Dedifferentiated amniotic fluid mesenchymal stem cell (primary cell): ENCODE results near the gene TP73.

ENCODE experiments used
- DNase-seq: peaks from one replicate; pipeline ENCODE4 v3.0.0-alpha.2; 2016; ENCODE audit errors: extremely low spot score

The TP73 gene

DNA sequence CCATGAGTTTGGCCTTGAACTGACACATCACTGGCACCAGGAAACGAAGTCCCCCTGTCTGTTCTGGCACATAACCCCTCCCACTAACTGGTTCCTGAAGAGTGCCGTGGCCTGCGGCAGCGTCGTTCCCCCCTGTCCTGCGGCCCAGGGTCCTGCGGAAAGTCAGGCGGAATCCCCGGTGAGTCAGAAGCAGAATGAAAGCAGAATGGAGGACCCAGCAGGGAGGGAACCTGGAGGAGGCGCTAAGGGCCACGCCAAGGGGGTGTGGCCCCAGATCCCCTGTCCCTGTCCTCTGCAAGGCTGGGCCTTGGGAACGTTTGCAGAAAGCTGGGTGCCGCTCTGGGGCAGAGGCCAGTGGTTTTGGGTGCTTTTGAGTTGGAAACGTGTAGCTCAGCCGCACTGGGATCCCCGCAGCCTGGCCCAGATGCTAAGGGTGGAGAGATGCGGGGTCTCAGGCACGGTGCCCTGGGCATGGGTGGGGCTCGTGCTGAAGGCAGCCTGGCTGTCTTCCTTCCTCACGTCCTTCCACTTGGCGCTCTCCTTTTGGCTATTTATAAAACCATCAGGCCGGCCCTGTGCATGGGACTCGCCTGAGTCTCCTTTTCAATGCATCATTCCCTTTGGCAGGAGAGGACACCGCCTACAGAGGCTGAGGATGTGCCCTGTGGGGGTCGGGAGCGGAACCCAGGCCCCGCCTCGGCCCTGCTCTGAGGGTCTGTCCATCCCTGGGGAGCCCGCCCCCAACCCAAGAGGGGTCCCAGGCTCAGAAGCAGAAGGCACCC lies 36.2 kb downstream of the TP73 start:
- no peak for DNase-seq

DNA sequence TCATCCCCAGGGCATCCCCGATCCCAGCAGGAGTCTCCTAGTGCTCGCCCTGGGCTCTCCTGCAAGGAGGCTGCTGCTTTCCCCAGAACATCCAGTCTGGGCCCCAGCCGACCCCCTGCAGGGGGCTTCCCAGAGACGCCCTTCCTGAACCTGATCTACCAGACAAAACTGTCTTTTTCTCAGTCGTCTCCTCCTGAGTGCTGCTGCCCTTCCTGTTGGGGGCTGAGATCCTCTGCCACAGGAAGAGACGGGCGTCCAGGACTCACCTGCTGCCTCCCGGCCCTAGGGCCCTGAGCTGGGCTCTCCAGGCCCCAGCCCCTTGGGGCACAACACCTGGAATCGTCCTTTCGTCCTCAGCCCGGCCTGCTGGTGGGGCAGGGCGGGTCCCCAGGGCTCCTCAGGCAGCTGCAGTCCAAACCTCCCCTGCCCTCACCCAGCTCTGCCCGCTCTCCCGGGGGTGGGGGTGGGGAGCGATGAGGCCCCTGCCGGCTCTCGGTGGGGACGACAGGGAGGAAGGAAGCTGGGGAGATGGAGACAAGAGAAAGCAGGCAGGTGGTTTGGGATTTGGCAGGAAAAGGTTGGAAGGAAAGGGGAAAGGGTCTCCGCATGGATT lies 36.9 kb downstream of the TP73 start:
- DNase-seq, result no peak

GRCh38 chr1:3690282-3691065 lies 38.2 kb downstream of the TP73 start:
- no peak for DNase-seq

GRCh38 chr1:3691421-3692204 lies 39.3 kb downstream of the TP73 start:
- no peak for DNase-seq

DNA sequence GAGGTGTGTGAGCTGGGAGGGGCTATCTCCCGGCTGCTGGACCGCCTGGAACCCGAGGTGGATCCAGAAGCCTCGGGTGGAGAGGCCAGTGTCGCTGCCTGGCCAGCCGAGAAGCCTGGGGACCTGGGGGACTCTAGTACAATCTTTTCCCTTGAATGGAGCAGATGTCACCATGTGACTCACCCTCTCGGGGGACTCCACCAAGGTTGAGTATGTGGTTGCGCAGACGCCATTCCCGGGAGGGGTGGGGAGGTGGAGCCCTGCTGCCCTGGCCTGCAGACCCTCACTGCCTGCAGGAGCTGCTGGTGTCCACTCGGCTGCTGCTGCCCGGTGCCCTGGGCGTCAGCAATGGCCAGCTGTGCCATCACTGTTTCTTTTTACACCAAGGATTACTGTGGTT lies 40.3 kb downstream of the TP73 start:
- no peak for DNase-seq

GRCh38 chr1:3693321-3693720 lies 41.0 kb downstream of the TP73 start:
- no peak for DNase-seq

DNA sequence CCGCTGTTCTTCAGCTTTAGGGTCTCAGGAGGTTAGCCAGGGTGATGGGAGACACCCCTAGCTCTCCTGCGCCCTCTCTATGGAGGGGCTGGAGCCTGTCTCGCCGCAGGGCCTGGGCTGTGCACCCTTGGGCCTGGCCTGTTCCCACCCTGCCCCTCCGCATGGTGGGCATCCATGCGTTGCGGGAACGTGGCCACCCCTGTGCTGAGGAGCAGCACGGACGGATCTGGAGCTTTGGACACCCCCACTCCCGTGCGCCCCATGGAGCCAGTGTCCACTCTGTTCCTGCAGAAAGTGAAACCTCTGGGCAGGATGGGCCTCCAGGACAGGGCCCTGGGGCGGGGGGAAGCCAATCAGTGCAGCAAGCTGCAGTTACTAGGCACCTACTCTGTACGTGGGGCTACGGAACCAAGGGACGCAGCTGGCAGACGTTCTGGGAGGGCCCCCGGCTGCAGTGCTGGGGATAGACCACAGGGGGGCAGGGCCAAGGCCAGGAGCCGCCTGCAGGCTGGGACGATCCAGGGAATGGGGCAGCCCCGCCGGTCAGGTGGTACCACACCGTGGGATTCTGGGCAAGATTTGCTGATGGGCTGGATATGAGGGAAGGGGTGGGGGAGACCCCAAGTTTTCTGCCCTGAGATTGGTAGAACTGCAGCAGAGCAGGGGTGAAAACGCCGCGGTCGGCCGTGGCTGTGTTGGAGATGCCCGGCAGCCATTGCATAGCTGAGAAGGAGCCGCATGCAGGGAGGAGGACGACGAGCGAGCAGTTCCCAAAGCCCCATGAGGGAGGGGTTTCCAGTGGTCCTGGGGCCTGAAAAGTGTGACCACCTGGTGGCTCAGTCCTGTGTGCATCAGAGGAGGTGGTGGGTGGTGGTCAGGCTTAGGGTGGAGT lies 43.3 kb downstream of the TP73 start:
- DNase-seq, result no peak

GRCh38 chr1:3696689-3697088 lies 44.4 kb downstream of the TP73 start:
- DNase-seq, result no peak

DNA sequence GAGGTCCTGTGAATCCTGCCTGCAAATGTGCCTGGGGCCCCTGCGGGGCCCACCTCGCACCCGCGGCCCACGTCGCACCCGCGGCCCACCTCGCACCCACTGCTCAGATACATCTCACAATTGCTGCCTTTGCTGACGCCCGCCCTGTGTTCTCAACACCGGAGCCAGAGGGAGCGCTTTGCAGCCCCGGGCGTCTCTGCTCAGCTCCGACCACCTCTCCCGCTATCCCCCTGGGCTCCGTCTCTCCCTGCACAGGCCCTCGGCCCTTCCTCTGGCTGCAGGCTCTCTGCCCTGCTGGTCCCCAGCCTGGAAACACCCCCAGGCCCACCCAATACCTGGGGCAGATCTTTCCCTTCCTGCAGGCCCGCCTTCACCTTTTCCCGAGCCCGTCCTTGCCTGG lies 44.8 kb downstream of the TP73 start:
- DNase-seq, result no peak

DNA sequence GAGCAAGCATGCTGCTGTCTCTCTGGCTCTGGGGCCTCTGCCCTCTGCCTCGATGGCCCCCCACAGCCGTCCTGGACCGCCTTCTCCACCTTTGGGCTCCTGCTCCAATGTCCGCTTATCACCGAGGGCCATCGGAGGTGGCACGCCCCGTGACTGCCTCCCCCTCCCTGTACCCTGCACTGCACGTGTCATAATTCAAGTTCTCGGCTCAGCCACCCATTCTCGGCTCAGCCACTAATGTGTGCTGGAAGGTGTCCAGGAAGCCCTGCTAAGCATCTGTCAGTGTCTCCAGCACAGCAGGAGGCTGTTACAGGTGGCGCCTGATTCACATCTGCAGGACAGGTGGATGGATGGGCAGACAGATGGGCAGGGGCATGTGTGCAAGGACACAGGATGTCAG lies 45.5 kb downstream of the TP73 start:
- DNase-seq, result no peak

DNA sequence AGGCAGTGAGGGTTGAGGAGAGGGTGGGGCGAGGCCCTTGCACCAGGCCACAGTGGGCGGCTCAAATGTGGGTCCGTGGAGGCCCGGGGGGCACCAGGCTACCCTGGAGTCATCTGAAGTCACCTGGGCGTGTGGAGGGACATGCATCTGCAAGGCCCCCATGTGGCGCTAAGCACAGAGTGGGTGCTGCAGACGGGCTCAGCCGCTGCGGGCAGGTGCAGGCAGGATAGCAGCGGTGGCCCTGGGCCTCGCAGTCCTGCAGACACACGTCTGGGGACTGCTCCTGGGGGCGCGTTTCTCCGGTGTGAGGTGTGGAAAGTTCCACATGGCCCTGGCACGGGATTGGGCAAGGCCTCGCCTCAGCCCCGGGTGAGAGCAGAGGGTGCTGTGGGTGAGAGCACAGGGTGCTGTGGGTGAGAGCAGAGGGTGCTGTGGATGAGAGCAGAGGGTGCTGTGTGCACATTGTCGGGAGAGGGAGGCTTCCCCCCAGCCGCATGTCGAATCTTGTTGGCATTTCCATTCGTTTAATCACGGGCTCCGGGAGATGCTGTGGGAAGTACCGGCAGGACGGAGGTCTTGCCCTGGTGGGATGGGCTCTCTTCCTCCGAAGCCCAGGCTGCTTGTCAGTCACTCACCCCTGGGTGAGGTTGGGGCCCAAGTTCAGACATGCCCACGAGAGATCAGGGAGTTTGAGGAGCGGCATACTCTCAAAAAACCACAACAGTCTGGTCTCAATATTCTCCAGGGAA lies 46.5 kb downstream of the TP73 start:
- DNase-seq, result no peak

GRCh38 chr1:3699596-3699995 lies 47.3 kb downstream of the TP73 start:
- DNase-seq, result no peak

DNA sequence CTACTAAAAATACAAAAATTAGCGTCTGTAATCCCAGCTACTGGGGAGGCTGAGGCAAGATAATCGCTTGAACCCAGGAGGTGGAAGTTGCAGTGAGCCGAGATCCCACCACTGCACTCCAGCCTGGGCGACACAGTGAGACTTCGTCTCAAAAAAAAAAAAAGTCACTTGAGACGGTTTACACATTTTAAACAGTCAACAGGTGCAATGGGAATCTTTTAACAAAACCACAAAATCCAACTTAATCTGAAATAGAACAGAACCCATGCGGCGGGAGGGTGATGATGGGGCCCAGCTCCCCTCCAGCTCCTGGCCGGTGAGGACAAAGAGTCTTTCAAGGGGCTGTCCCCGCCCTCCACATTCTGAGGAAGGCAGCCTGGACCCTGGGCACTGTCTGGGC lies 48.3 kb downstream of the TP73 start:
- DNase-seq, result no peak

- DNase-seq, result no peak
Observed at GRCh38 chr1:3702528-3702927, 50.2 kb downstream of the TP73 start.

- DNase-seq, result peak; percentile 23
Observed at GRCh38 chr1:3702990-3703728, 50.8 kb downstream of the TP73 start.

- DNase-seq, result no peak
Observed at GRCh38 chr1:3703786-3704371, 51.6 kb downstream of the TP73 start.

DNA sequence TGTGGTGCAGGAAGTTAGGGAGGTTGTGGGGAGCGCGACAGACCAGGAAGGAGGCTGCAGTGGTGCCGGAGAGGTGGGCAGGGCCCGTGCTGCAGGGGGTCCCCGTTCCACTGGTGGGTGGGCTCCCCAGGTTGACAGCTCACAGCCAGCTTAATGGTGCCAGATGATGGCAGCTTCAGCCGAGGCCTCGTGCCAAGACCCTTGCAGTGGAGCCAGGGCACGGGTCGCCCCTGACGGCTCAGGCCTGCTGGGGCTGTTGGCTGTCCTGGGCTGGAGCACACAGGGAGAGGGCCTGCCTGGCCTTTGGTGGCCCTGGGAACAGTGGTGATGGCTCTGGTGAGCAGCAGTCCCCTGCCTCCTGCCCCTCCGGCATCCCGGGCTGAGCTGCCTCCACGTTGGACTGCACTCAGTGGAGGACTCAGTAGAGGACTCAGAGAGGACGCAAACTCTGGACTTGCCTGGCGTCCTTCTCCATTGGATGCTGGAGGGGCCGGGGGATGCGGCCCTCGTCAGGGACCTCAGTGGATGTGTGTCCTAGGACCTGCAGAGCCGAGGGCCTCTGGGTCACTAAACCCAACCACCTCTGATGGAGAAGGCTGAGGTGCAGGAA lies 53.1 kb downstream of the TP73 start:
- DNase-seq, result no peak

DNA sequence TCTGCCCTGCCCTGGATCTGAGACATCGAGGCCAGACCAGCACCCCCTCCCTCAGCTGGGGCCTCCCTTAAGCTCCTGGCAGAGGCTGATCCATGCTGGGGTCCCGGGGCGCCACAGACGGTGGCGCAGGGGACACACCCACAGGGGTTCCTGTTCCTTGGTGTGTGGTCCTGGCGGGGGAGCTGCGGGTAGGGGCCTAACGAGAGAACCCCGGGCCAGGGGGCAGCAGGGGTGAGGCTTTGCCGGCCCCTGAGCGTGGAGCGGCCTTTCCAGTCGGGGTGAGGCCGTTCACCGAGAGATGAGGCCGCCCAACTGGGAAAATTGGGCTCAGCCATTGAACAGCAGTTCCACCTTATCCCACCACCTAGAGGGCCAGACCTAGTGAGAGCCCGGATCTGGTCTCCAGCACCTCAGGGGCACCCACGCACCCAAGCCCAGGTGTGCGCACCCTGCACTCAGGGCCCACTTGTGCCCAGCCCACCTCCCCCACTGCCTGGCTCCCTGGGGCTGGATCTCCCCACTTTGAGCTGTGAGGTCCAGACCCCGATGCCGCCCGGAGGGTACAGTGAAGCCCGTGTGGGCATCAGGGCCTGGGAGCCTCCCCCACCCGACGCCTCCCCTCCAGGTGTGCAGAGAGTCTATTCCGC lies 54.5 kb downstream of the TP73 start:
- no peak for DNase-seq
